Measurements from ENCODE around the gene LRRC3. TPM values are rescaled to one million over a fixed set of nuclear protein-coding genes. Genes with fewer than 3 reads are reported as not detected.

The LRRC3 gene
- total RNA-seq, 1 experiment from 2014 or later = 0.17 TPM

DNA sequence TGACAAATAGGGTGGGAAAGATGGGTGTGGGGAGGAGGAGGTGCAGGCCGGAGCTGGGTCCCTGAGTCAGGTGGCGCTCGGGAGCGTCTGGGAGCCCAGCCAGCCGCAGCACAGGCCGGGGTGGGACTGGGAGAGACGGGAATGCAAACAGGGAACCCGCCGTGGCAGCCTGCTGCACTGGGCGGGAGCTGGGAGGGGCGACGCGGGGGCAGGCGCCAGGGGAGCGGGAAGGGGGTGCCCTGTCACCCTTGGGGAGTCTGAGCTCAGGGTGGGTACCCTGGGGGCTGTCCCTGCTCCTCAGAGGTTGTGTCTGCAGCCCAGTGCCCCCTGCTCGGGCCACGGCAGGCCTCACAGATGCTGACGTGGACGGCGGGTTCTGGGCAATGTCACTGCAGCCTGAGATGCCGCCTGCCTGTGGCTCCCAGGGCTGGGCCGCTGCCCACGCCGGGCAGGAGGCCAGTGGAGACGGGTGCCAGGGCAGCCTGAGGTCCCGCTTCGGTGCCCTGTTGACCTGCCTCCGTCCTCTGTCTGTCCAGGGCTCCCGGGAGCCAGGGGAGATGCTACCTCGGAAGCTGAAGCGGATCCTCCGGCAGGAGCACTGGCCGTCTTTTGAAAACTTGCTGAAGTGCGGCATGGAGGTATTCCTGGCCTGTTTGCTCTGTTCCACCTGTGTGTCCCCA is 16.6 kb upstream of the LRRC3 start:
- no peak for DNase-seq (ENCODE audit: low read depth)

DNA sequence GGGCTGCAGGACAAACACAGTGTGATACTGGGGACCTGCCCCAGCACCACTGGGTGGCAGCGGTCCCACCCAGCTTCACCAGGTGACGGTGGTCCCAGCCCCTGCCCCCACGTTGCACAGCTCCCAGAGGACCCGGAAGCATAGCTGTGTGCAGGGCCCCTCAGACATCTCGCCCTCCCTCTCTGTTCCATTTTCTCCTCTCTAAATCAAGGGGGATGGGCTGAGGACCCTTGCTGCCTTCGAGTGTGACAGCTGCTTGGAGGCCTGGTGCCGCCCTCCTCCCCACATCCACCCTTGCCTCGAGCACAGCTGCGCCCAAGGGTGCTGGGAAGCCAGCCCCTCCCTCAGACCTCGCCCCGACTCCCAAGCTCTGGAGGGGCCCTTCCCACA is 16.1 kb upstream of the LRRC3 start:
- no peak for DNase-seq (ENCODE audit: low read depth)

- no peak for DNase-seq (ENCODE audit: low read depth)
Observed at GRCh38 chr21:44440241-44441040, 14.9 kb upstream of the LRRC3 start.

DNA sequence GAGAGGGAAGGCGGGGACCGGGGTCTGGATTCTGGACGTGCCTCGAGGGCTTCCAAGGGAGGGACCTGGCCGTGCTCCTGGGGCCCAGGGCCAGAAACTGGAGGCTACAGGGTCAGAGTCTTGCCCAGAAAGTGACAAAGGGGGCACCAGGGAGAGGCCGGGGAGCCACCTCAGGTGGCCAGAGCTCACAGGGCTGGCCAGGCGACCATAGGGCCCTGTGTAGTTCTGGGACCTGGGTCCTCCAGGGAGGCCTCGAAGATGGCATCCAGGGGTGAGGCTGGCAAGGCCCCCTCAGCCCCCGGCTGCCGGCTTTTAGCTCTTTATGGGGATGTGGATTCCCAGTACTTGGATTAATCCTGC is 14.3 kb upstream of the LRRC3 start:
- DNase-seq (ENCODE audit: low read depth) = no peak

DNA sequence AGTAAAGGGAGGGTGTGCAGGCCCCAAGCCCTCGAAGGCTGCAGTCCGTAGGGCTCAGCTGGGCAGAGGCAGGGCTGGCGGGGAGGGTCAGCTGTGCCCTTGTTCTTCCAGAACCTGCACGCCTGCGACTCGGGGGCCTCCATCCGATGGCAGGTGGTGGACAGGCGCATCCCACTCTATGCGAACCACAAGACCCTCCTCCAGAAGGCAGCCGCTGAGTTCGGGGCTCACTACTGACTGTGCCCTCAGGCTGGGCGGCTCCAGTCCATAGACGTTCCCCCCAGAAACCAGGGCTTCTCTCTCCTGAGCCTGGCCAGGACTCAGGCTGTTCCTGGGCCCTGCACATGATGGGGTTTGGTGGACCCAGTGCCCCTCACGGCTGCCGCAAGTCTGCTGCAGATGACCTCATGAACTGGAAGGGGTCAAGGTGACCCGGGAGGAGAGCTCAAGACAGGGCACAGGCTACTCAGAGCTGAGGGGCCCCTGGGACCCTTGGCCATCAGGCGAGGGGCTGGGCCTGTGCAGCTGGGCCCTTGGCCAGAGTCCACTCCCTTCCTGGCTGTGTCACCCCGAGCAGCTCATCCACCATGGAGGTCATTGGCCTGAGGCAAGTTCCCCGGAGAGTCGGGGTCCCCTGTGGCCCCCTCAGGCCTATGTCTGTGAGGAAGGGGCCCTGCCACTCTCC is 13.6 kb upstream of the LRRC3 start:
- DNase-seq (ENCODE audit: low read depth) = no peak

- no peak for DNase-seq (ENCODE audit: low read depth)
Observed at GRCh38 chr21:44442266-44443125, 12.8 kb upstream of the LRRC3 start.

- no peak for DNase-seq (ENCODE audit: low read depth)
Observed at GRCh38 chr21:44443291-44443890, 11.9 kb upstream of the LRRC3 start.

DNA sequence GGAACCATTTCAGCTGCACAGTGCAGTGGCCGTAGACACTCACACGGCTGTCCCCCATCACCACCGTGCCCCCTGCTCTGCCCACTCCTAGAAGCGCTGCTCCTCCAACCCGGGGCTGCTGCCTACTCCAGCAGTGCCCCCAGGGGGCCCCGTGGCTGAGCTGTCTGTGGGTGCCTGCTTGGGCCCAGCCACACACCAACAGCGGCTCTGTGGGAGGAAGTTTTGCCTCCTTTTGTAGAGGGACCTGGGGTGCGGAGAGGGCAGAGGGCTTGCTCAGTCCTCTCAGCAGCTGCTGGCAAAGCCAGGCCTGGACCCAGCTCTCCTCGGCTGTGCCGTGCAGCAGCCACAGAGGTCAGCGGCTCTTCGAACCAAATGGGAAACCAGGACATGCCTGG is 11.4 kb upstream of the LRRC3 start:
- DNase-seq (ENCODE audit: low read depth) = no peak

DNA sequence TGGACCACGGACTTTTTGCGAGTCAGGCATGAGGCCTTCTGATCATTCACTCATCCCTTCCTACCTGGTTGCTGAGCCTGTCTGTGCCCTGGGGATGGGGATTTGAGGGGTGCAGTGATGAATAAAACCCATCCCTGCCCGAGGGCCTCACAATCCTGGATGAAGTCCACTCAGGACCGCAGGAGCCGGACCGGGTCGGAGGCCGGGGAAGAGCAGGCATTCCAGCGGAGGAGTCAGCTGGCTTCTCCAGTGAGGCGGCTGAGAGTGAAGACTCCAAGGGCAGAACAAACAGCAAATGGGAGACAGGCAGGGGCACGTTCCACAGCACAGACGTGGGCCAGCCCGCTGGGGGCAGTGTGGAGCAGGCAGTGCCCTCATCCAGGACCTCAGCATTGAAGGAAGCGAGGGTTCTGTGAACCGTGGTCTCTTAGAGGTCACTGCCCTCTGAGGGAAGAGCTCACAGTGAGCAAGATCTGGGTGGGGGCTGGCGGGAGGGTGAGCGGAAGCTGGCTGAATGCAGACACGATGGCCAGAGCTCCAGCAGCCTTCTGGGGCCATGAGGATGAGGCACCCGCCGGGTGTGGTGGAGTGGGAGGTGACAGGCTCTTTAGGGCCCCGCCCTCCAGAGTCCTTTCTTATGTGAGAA is 10.9 kb upstream of the LRRC3 start:
- DNase-seq (ENCODE audit: low read depth) = no peak

DNA sequence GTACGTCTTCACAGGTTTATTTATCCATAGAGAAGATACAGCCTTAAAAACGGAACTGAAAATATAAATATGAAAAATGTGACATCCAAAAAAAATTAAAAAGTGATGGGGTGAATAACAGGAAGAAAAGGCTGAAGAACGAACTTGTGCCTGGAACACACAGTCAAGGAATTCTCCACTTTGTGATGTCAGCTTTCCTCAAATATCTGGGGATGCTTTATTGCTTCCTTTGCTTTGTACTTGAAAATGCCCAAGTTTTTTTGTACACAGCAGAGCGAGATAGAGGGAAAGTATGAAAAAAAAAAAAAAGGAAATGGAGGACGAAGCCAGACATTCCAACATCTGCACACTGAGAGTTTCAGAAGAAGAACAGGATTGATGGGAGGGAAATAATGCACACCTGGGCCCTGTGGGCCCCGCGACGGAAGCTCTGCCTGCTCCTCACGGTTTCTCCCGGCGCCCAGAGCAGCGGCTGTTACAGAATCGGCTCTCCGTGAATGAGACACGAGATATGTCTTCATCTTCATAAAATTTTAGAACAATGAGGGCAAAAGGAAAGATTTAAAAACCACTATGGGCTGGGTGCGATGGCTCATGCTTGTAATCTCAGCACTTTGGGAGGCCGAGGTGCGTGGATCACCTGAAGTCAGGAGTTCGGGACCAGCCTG is 10.0 kb upstream of the LRRC3 start:
- DNase-seq (ENCODE audit: low read depth) = no peak

DNA sequence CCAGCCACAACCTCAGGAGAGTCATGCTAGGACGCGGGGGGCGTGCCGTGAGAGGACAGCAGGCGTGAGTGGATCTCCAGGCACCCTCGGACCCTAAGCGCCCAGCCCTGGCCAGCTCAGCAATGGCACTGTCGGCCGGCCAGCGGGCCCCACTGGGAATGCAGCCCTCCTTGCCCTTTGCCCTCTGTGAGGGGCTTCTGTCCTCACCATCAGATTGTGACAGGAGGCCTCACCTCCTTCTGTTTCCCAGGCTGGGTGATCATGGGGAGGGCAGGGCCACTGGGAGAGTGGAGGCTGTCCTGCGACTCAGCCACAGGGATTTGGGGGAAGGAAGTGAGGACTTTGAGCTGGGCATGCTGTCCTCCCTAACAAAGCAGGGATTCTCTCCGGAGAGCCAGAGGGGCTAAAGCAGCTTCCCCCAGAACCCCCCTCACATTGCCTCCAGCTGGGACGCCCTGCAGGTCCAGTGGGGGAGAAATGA is 6.6 kb upstream of the LRRC3 start:
- DNase-seq (ENCODE audit: low read depth) = no peak

- peak; percentile 57 for DNase-seq (ENCODE audit: low read depth)
Observed at GRCh38 chr21:44449473-44450363, 5.6 kb upstream of the LRRC3 start.

GRCh38 chr21:44450402-44450801 is 4.9 kb upstream of the LRRC3 start:
- DNase-seq (ENCODE audit: low read depth) = no peak

DNA sequence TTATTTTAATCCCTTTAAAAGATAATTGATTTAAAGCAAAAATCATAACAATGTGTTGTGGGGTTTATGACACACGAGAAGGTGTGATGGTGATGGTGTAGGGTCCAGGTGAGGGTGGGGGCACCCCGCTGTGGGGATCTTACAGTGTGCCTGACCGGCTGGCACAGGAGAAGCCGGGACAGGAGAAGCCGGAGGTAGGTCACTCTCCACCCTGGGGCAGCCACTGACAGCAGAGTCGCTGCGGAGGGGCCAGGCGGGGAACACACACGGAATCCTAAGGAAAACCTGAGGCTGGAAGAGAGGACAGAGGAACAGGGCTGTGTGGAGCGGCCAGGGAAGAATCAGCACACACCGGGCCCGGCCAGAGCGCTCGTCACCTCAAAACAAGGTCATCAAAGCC is 4.3 kb upstream of the LRRC3 start:
- DNase-seq (ENCODE audit: low read depth) = no peak

- no peak for DNase-seq (ENCODE audit: low read depth)
Observed at GRCh38 chr21:44453120-44453519, 2.2 kb upstream of the LRRC3 start.

DNA sequence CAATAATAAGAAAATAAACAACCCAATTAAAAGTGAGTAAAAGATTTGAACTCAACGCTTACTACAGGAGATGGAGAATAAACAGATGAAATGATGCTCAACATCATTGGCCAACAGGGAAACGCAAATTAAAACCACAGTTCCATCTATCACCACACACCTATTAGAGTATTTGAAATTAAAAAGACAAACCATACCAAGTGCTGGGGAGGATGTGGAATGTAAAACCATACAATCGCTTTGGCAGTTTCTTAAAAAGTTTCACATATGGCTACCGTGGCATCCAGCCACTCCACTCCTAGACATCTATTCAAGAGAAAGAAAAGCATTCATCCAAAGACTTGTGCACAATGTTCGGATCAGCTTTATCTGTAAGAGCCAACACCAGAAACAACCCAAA is 1.3 kb upstream of the LRRC3 start:
- no peak for DNase-seq (ENCODE audit: low read depth)

DNA sequence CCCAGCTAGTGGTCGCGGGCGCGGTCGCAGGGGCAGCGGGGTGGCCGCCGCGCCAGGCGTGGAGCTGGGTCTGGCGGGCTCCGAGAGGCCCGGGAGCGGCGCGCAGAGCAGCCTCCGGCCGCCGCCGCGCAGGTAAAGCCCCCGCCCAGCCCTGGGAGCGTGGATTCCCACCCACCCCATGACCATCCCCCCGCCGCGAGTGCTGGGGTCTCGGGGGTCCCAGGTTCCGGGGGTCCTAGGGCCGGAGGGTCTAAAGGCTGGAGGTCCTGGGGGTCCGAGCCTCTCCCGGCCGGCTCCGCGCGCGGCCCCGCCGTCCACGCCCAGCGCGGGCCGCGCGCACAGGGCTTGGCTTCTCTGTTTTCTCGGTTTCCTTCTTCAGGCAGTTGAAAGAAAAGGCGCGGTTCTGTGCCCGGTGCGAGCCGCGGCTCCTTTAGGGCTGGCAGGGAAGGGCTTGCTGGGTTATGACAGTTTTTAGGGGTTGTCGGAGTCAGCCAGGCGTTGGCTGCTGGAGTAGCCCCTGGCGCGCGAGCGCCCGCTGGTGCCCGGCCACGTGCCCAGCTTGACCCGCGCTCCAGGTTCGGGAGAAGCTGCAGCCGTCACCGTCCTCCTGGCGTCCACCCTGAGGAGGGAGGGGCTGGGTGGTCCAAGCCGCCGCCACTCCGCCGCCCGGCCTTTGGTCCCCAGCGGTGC is 359 bp downstream of the LRRC3 start:
- DNase-seq (ENCODE audit: low read depth) = peak; percentile 58

- DNase-seq (ENCODE audit: low read depth) = no peak
Observed at GRCh38 chr21:44456214-44456914, 1.1 kb downstream of the LRRC3 start.

Measured in Daoy (cell line).